IPS-18a (cell line): Measurements from ENCODE around the gene APBA1.

ENCODE experiments used
- H3K27ac ChIP-seq: one replicate; pipeline ENCODE4 v1.5.1; 2013; ENCODE audit warnings: low read length
- H3K27me3 ChIP-seq: one replicate; pipeline ENCODE4 v1.6.1; 2013; ENCODE audit warnings: mild to moderate bottlenecking, low read length; ENCODE audit not compliant: control insufficient read depth, insufficient read depth
- H3K36me3 ChIP-seq: one replicate; pipeline ENCODE4 v1.6.1; 2013; ENCODE audit warnings: low read depth, low read length; ENCODE audit not compliant: control insufficient read depth
- H3K4me1 ChIP-seq: one replicate; pipeline ENCODE4 v1.6.1; 2013; ENCODE audit warnings: low read depth, low read length; ENCODE audit not compliant: control insufficient read depth
- H3K4me3 ChIP-seq: one replicate; pipeline ENCODE4 v1.5.1; 2013; ENCODE audit warnings: low read length
- H3K9ac ChIP-seq: one replicate; pipeline ENCODE4 v1.6.1; 2013; ENCODE audit warnings: mild to moderate bottlenecking, low read length, moderate library complexity
- H3K9me3 ChIP-seq: one replicate; pipeline ENCODE4 v1.6.1; 2013; ENCODE audit warnings: low read depth, low read length; ENCODE audit not compliant: control insufficient read depth

The APBA1 gene

DNA sequence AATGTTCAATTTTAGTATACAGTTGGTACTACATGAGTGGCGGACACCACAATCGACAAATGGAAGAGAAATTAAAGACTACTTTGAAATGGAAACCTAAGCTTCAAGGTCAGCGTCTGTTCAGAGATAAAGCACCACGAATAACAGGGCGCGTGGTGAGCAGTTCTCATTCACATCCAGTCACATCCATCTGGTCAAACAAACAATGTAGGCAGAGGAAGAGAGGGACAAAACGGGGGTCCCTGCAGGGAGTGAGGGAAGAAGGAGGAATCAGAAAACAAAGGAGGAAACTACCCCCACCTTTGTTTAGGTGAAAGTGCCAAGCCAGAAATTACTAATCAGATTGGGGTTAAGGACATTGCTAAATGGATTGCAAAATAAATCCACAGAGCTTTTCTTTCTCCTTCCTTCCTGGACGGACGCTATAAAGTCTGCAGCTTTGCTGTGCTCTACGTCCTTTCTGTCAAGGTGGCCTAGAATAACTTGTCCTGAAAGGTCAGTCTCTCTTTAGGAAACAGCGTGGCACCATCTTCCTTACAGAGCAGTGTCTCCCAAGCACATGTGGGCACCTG, 208.6 kb downstream of the APBA1 start:
- Histone ChIP-seq H3K4me1 (peaks cover 13% of the 10 kb centered on the region), H3K4me3 (peak overlapping the region; percentile 9), H3K9ac (no peak overlapping the region), H3K27ac (no peak overlapping the region), H3K36me3 (no peaks in the 10 kb centered on the region), H3K27me3 (no peaks in the 10 kb centered on the region), H3K9me3 (no peaks in the 10 kb centered on the region)

DNA sequence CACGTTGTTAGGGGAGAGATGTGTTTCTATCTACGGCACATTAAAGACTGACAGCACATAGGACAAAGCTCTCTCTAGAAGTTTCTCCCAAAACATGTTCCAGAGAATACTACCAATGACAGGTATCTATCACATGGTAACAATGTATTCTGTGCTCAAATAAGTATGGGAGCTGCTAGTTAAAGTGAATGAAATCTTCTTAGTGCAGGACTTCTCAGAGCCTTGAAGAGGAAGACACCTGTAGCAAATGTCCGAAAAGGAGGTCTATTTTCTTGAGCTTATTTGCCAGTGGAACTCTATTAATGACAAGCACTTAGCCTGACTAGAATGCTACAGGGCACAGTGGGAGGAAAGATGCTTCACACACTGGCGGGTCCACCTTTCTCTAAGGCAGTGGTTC, 209.8 kb downstream of the APBA1 start:
- no peaks in the 10 kb centered on the region for H3K9me3 ChIP-seq
- no peaks in the 10 kb centered on the region for H3K36me3 ChIP-seq
- H3K27me3 ChIP-seq = no peaks in the 10 kb centered on the region
- peaks cover 13% of the 10 kb centered on the region for H3K4me1 ChIP-seq
- no peak overlapping the region for H3K9ac ChIP-seq
- no peak overlapping the region for H3K27ac ChIP-seq
- no peak overlapping the region for H3K4me3 ChIP-seq

DNA sequence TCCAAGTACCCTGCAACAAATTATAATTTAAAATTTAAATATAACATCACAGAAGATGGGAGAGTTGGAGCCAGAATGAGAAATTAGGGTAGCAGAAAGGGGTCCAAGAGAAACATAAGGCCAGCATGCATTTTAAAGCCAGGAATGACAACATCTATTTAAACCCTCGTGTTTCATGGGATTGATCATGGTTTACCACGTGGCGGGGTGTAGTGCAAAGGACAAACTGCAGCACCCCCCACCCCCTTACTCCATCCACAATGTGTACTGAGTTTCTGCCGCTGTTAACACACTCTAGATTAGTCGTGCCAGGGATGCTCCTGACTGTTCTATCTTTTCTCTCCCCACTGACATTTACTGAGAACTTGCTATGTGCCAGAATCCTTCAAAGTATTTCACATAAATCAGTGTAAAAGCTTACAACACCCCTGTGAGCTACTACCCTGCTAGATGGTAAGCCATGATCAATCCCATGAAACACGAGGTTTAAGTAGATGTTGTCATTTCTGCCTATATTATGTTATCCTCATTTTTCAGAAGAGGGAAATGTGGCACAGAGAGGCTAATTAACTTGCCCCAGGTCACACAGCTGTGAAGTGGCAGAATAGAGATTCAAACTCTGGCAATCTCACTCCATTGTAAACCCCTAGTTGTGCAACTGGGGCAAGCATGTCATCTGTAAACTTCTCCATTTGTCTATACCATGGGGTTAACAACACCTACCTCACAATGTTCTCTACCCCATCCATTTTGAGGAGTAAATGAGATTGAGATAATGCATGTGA, 210.9 kb downstream of the APBA1 start:
- no peaks in the 10 kb centered on the region for H3K36me3 ChIP-seq
- no peak overlapping the region for H3K27ac ChIP-seq
- no peaks in the 10 kb centered on the region for H3K27me3 ChIP-seq
- H3K9ac ChIP-seq = no peak overlapping the region
- H3K4me3 ChIP-seq = no peak overlapping the region
- peaks cover 13% of the 10 kb centered on the region for H3K4me1 ChIP-seq
- H3K9me3 ChIP-seq = no peaks in the 10 kb centered on the region

DNA sequence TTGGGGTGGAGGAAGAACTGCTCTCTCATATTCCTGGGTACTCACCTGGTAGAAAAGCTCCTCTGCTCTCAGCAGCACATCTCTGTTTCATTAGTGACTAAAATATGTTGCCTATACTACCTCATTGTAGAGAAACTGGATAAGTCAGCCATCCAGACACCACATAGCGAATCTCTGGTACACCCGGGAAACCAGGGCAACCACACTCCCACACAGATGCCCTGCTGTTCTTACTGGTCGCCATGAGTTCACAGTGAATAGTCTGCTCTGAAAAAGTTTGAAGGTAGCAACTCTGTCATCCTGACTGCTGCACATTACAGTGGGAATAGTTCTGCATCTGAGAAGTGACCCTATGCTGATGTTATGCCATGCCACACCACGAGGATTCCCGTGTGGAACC, 212.2 kb downstream of the APBA1 start:
- no peaks in the 10 kb centered on the region for H3K9me3 ChIP-seq
- H3K4me3 ChIP-seq = no peak overlapping the region
- H3K27me3 ChIP-seq = no peaks in the 10 kb centered on the region
- no peak overlapping the region for H3K27ac ChIP-seq
- H3K36me3 ChIP-seq = no peaks in the 10 kb centered on the region
- peaks cover 13% of the 10 kb centered on the region for H3K4me1 ChIP-seq
- no peak overlapping the region for H3K9ac ChIP-seq

DNA sequence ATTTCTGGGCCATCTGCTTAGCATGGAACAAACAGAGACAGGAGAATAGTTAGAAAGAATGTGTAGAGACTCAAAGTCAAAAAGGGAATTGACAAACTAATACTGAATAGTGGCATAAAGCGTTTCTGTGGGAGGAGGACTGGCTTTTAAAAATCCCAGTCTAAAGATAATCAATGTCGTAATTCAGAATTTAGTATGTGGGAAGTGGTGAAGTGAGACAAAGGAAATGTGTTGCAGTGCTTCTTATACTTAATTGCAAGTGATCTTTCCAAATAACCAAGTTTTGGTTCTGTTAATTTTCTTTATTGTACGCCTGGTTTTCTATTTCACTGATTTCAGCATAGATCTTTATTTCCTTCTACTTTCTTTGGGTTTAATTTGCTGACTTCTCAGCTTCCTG, 214.0 kb downstream of the APBA1 start:
- Histone ChIP-seq H3K9ac (no peak overlapping the region), H3K4me3 (no peak overlapping the region), H3K27ac (no peak overlapping the region), H3K4me1 (peaks cover 4% of the 10 kb centered on the region), H3K36me3 (no peaks in the 10 kb centered on the region), H3K9me3 (no peaks in the 10 kb centered on the region), H3K27me3 (no peaks in the 10 kb centered on the region)

DNA sequence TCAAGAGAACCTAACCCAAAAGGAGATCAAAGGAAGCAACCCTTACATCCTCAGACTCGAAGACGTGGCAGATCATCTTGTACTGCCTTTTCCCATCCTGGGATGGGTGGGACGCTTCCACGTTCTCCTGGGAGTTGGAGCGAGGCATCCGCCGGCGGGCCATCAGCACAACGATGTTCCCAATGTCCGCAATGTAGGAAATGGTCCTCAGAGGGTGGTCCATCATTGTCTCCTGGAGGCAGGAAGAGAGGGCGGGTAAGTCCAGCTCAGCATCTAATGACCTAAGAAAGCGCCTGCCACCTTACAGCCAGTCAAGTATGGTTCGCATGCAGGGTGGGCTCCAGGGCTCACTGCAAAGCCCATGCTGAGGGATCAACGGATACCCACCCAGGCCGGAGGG, 216.0 kb downstream of the APBA1 start:
- H3K9ac ChIP-seq = no peak overlapping the region
- no peak overlapping the region for H3K4me3 ChIP-seq
- no peaks in the 10 kb centered on the region for H3K4me1 ChIP-seq
- no peaks in the 10 kb centered on the region for H3K36me3 ChIP-seq
- no peak overlapping the region for H3K27ac ChIP-seq
- H3K27me3 ChIP-seq = no peaks in the 10 kb centered on the region
- H3K9me3 ChIP-seq = no peaks in the 10 kb centered on the region

DNA sequence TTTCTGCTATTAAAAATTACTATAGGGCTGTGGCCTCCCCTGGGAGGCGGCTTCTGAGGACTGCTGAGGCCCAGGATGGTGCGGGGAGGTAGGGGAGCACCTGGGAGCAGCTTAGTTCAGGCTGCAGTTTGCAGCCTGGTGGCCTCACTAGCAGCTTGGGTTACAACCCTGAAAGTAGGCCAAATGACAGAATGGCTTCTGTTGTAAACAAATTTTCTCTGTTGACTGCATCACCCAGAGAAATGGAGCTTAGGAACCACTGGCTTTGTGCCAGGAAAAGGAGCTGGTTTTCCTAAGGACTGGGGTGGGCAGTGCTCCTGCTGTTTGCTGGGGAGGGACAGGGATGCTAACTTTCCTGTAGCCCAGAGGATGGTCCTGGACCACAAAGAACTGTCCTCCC, 216.9 kb downstream of the APBA1 start:
- H3K27me3 ChIP-seq = no peaks in the 10 kb centered on the region
- no peak overlapping the region for H3K9ac ChIP-seq
- no peaks in the 10 kb centered on the region for H3K4me1 ChIP-seq
- no peaks in the 10 kb centered on the region for H3K9me3 ChIP-seq
- no peak overlapping the region for H3K4me3 ChIP-seq
- no peaks in the 10 kb centered on the region for H3K36me3 ChIP-seq
- no peak overlapping the region for H3K27ac ChIP-seq

DNA sequence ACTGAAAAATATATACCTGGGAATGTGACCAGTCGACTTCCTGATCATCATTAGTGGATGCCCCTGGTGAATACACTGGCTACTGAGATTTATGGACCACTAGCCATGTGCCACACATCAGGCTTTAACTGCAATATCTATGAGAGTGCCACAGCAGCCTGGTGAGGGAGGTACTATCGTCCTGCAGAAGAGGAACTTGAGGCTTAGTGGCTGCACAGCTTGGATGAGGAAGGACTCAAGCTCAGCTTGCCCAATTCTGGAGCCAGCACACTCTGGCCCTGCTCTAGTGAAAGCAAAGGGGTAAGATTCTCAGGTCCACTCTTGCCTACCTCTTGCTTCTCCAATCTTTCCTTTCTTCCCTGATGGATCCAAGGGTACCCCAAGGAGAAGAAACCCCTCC, 217.8 kb downstream of the APBA1 start:
- H3K9me3 ChIP-seq = no peaks in the 10 kb centered on the region
- no peak overlapping the region for H3K9ac ChIP-seq
- no peaks in the 10 kb centered on the region for H3K36me3 ChIP-seq
- H3K27me3 ChIP-seq = no peaks in the 10 kb centered on the region
- H3K4me3 ChIP-seq = no peak overlapping the region
- H3K27ac ChIP-seq = no peak overlapping the region
- no peaks in the 10 kb centered on the region for H3K4me1 ChIP-seq

DNA sequence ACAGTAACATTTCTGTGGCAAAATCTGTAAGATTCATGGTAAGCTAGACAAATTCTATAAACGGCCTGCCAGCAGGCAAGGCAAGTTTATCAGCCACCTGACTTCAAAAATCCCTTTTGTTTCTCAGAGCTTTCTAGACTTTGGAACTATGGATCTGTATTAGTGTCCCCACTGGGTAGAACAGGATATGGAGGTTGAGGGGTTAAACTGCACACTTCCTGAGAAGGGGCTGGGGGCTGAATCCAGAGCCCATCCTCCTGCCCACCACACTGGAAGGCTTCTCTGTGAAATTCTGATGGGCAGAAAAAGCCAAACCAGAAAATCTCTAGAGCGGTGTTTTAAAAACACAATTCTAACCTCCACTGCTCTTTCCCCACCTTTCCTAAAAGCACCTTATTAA, 218.4 kb downstream of the APBA1 start:
- H3K9me3 ChIP-seq = no peaks in the 10 kb centered on the region
- H3K27ac ChIP-seq = no peak overlapping the region
- no peaks in the 10 kb centered on the region for H3K27me3 ChIP-seq
- no peaks in the 10 kb centered on the region for H3K4me1 ChIP-seq
- no peaks in the 10 kb centered on the region for H3K36me3 ChIP-seq
- H3K9ac ChIP-seq = no peak overlapping the region
- H3K4me3 ChIP-seq = no peak overlapping the region

DNA sequence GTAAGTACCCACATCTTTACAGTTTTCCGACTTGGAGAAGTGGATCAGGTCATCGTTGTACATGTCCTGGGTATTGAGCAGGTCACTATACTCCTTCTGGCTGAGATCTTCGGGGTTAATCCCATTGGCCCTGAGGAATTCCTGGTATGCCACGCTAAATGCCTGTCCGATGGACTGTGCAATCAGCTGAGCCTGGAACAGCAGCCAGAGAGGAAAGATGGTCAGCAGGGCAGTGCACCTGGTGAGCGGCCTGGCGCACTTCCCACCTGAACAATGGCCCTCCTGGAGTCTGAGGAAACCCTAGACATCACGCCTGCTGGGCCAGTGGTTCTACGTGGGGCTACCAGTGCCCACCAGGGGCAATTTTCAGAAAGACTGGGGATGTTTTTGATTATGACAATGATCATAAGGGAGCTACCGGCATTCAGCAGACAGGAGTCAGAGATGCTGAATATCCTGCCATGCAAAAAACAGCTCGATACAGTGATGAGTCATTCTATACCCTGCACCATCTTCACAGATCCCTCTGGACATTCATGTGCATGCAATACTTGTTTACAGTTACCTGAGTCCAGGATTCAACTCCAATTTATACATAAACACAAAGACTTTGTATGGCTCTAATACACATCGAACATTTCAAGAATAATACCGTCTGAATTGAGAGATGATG, 219.9 kb downstream of the APBA1 start:
- no peaks in the 10 kb centered on the region for H3K36me3 ChIP-seq
- H3K27ac ChIP-seq = no peak overlapping the region
- no peak overlapping the region for H3K4me3 ChIP-seq
- H3K9ac ChIP-seq = no peak overlapping the region
- no peaks in the 10 kb centered on the region for H3K9me3 ChIP-seq
- H3K27me3 ChIP-seq = no peaks in the 10 kb centered on the region
- no peaks in the 10 kb centered on the region for H3K4me1 ChIP-seq

DNA sequence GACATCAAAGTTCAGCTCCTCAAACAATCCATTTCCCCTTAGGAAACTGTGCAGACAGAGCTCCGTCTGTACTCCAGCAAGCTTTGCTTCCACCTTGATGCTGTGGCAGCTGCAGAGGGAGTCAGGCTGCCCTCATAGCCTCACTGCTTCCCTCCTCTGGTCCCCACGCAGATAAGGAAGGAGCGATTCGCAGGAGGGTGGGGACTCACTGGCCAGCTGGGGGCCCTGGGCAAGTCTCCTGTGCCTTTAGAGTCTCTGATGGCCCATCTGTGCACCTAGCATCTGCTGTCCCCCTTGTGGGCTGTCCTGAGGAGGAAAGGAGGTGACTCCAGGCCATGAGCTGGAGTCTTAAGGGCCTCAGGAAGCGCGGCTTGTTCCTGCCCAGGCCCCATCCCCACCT, 225.7 kb downstream of the APBA1 start:
- Histone ChIP-seq H3K36me3 (no peaks in the 10 kb centered on the region), H3K27ac (no peak overlapping the region), H3K4me3 (no peak overlapping the region), H3K27me3 (no peaks in the 10 kb centered on the region), H3K4me1 (no peaks in the 10 kb centered on the region), H3K9ac (no peak overlapping the region), H3K9me3 (no peaks in the 10 kb centered on the region)

DNA sequence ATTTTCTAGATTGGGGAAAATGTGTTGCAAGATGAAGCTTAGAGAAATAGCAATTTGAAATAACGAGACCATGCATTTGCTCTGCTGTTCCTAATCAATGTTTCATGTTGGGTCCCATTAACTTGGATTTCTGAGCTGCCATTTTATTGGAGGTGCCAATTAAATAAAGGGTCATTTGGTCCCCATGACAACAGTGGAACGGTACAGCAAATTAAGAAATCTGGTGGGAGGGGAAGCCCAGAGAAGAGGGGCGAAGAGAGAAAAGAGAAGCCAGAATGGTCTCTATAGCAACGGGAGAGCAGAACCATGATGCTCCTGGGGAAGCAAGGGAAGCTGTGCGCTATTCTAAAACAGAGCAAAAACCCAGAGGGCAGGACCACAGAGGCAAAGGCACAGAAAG, 226.9 kb downstream of the APBA1 start:
- H3K36me3 ChIP-seq = no peaks in the 10 kb centered on the region
- no peak overlapping the region for H3K4me3 ChIP-seq
- H3K27ac ChIP-seq = no peak overlapping the region
- H3K9me3 ChIP-seq = no peaks in the 10 kb centered on the region
- H3K27me3 ChIP-seq = no peaks in the 10 kb centered on the region
- no peaks in the 10 kb centered on the region for H3K4me1 ChIP-seq
- no peak overlapping the region for H3K9ac ChIP-seq
